ENCODE data around the gene ENAH.
A peak's percentile ranks its signal among the peaks of the same experiment; 100 is the strongest.

Gene ENAH

DNA sequence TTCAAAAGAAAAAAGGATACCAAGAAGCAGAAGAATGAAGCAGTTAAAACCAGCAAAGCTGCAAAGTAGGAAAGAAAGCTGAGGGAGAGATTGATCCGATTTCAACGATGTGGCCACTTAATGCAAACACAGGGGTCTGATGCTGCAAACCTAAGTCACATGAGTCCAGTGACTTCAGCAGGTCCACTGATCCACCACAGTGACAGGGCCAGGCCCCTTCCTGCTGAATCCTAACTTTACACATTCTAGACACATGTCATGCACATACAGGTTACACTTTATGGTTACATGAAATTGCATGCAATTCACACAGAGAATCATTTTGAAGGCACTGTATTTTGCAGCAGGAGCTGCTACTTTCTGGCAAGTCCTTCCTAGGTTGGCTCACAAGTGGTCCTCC, 166.1 kb downstream of the ENAH start:
- no peaks in the 10 kb centered on the region for H3K36me3 Mint-ChIP-seq (ENCODE audit: low read depth)
- DNase-seq (no peak), ATAC-seq (no peak)

DNA sequence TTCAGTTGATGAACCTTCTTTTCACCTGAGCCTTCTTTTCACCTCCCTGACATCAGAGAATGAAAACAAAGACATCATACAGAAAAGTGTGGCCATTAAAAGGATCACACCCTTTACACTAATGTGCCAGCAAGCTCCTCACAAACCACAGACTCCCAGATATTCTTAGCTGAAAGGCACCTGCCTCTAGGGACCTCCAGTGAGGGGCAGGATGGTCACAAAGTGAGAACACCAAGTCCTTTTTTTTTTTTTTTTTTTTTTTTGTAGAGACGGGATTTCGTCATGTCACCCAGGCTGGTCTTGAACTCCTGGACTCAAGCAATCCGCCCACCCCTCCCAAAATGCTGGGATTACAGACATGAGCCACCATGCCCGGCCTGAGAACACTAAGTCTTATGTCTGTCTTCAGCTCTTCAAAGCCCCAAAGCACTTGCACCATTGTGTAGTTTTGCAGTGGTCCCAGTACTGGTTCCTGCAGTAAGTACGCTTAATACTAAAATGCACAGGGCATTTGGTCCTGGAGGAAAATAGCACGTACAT, 166.9 kb downstream of the ENAH start:
- ATAC-seq (no peak), DNase-seq (no peak)
- H3K4me3 Mint-ChIP-seq: no peak overlapping the region
- peaks cover 3% of the 10 kb centered on the region for H3K4me1 Mint-ChIP-seq
- no peaks in the 10 kb centered on the region for H3K9me3 Mint-ChIP-seq
- no peaks in the 10 kb centered on the region for H3K36me3 Mint-ChIP-seq (ENCODE audit: low read depth)
- H3K27ac Mint-ChIP-seq: no peak overlapping the region
- no peaks in the 10 kb centered on the region for H3K27me3 Mint-ChIP-seq

More for the DNA sequence above, 166.1 kb downstream of the ENAH start:
- H3K27me3 Mint-ChIP-seq: no peaks in the 10 kb centered on the region
- no peak overlapping the region for H3K27ac Mint-ChIP-seq
- H3K9me3 Mint-ChIP-seq: no peaks in the 10 kb centered on the region
- no peak overlapping the region for H3K4me3 Mint-ChIP-seq
- H3K4me1 Mint-ChIP-seq: peaks cover under 1% of the 10 kb centered on the region

DNA sequence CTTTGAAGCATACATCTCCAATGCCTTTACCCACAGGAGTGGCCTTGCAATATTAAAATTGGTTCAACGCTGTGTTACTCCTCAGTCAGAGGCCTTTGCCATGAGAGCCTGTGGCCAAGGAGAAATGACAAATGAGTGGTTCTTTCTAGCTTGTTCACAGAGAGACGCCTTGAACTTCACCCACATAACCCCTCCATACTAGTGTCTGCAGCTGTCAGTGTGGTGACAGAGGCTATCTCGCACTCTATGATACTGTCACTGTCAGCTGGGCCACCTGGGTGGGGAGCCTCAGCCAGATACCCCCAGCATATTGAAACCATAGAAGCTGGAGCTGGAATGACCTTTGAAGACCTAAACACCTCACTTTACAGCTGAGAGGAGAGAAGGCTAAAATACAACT, 167.7 kb downstream of the ENAH start:
- ATAC-seq (no peak), DNase-seq (no peak)
- Mint-ChIP-seq H3K9me3 (no peaks in the 10 kb centered on the region), H3K36me3 (ENCODE audit: low read depth) (no peaks in the 10 kb centered on the region), H3K4me1 (peaks cover 4% of the 10 kb centered on the region), H3K27ac (no peak overlapping the region), H3K4me3 (no peak overlapping the region), H3K27me3 (no peaks in the 10 kb centered on the region)

DNA sequence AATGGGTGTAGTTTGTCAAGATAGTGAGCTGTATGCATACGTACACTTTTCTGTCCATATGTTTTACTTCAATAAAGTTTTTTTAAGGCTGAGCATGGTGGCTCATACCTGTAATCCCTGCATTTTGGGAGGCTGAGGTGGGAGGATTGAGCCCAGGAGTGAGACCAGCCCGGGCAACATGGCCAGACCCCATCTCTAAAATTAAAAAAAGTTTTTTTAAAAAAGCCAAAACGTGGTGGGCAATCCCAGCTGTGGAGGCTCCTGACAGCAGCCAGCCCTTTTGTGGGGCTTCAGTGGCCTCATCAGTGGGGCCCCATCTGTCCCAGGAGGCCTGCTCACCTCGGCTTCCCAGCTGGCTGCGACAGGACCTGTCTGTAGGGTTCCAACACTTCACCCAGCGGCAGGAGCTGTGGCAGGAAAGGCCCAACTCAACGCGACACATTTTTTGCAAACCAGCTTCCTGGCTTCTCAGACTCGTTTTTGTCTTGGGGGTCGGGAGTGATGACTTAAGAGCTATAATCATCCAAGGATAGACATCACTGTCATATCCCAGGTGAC, 168.2 kb downstream of the ENAH start:
- Mint-ChIP-seq H3K27me3 (no peaks in the 10 kb centered on the region), H3K27ac (no peak overlapping the region), H3K4me3 (no peak overlapping the region), H3K9me3 (no peaks in the 10 kb centered on the region), H3K36me3 (ENCODE audit: low read depth) (no peaks in the 10 kb centered on the region), H3K4me1 (peaks cover 4% of the 10 kb centered on the region)
- ATAC-seq (no peak), DNase-seq (no peak)

DNA sequence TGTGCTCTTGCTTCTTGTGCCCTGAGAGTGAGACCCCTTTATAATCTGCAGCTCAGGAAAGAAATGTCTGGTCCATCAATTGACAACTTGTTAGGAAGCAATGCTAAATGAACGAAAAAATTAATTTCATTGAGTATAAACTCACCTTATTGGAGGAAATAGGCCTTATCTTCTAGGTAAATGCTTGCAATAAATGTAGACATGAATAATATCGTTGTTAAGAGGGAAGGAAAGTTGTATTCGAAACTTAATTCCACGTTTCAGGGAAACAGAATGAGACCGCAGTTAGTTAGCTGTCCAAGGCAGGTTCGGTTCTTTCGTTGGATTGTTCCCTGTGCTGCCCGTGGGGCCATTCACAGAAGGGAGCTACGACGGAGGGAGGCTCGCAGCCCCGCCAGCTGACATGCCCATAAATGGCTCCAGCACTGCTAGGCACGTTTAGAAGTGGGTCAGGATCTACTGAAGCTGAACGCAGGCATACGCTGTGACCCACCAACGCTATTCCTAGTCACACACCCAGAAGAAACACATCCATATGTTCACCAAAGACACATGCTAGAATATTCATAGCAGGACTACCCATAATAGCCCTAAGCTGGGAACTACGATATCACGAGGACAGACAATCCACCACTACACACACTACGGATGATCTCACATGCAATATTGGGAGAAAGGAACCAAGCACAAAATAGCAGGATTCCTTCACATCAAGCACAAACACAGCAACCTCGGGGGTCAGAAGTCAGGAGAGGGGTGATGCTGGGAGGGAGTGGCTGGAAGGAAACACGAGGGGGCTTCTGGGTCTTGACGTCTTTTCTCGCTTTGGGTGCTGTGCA, 168.9 kb downstream of the ENAH start:
- Mint-ChIP-seq H3K36me3 (ENCODE audit: low read depth) (no peaks in the 10 kb centered on the region), H3K27me3 (no peaks in the 10 kb centered on the region), H3K9me3 (no peaks in the 10 kb centered on the region), H3K27ac (no peak overlapping the region), H3K4me3 (no peak overlapping the region), H3K4me1 (peaks cover 6% of the 10 kb centered on the region)
- ATAC-seq: no peak
- DNase-seq: no peak

DNA sequence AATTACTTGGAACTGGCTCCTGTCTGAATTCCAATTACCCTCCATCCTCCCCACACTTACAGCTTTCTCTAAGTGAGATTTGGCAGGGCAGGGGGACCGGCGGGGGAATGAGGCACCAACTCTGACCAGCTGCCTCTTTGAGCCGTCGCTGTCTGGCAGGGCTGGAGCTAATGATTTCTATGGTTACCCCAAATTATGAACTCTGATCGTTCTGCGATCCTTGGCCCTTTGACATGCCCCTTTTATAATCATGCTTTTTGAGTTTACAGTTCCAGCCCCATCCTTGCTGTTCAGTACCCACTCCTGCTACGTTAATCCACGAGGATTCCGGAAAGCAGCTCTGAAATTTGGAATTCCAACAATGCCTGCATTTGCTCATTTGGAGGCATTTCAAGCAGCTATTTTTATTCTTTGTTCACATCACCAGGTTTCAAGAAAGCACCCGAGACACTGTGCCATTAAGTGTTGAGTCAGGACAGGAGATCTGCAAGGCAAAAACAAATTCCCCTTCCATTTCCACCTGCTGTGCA, 170.4 kb downstream of the ENAH start:
- Mint-ChIP-seq H3K27ac (no peak overlapping the region), H3K4me1 (peaks cover 15% of the 10 kb centered on the region), H3K9me3 (no peaks in the 10 kb centered on the region), H3K4me3 (no peak overlapping the region), H3K27me3 (no peaks in the 10 kb centered on the region), H3K36me3 (ENCODE audit: low read depth) (no peaks in the 10 kb centered on the region)
- ATAC-seq: no peak
- DNase-seq: no peak

DNA sequence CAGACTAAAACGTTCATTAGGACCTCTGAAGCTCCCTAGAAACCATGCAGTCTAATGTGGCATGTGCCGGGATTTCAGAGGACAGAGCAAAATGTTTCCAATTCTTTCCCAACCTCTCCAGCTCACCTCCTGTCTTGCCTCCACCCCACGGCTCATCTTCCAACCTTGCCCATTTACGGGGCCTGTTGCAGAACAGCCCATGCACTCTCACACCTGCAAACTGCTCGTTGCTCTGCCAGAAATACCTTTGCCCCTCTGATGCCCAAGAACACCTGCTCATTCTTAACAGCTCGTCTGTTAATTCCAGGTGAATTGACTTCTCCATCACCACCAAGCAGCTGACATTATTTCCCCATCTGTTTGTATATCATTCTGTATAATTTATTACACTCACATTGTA, 171.2 kb downstream of the ENAH start:
- H3K4me3 Mint-ChIP-seq: no peak overlapping the region
- no peaks in the 10 kb centered on the region for H3K9me3 Mint-ChIP-seq
- H3K36me3 Mint-ChIP-seq (ENCODE audit: low read depth): no peaks in the 10 kb centered on the region
- no peak overlapping the region for H3K27ac Mint-ChIP-seq
- H3K4me1 Mint-ChIP-seq: peaks cover 23% of the 10 kb centered on the region
- DNase-seq: no peak
- H3K27me3 Mint-ChIP-seq: no peaks in the 10 kb centered on the region
- no peak for ATAC-seq

DNA sequence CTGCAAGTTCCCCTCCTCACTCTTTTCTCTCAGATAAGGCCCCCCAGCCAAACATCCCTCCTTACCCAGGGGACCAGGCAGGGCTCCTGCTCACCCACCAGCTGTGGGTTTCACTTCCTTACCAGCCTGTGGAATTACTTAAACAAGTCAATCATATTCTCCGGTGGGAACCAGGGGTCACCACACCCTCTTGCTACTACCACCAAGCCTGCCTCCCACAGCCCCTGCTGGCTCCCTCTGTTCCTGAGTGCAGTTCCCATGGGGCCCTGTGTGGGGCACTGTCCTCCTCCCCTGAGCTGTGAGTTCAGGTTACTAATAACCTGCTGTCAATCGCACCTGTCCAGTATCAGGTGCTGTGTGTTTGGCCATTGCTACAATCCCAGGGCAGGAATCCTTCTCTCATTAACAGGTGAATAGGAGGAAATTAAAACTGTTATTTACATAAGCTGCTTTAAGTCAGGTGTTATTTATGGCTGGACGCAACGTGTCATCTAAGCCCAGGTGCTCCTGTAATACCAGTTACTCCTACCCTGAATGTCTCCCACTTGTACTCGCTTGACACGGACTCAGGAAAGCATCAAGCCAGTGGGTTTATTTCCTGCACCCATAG, 172.0 kb downstream of the ENAH start:
- Mint-ChIP-seq H3K4me3 (no peak overlapping the region), H3K4me1 (peaks cover 31% of the 10 kb centered on the region), H3K27me3 (no peaks in the 10 kb centered on the region), H3K36me3 (ENCODE audit: low read depth) (no peaks in the 10 kb centered on the region), H3K9me3 (no peaks in the 10 kb centered on the region), H3K27ac (no peak overlapping the region)
- DNase-seq (peak; percentile 63), ATAC-seq (peak; percentile 65)

DNA sequence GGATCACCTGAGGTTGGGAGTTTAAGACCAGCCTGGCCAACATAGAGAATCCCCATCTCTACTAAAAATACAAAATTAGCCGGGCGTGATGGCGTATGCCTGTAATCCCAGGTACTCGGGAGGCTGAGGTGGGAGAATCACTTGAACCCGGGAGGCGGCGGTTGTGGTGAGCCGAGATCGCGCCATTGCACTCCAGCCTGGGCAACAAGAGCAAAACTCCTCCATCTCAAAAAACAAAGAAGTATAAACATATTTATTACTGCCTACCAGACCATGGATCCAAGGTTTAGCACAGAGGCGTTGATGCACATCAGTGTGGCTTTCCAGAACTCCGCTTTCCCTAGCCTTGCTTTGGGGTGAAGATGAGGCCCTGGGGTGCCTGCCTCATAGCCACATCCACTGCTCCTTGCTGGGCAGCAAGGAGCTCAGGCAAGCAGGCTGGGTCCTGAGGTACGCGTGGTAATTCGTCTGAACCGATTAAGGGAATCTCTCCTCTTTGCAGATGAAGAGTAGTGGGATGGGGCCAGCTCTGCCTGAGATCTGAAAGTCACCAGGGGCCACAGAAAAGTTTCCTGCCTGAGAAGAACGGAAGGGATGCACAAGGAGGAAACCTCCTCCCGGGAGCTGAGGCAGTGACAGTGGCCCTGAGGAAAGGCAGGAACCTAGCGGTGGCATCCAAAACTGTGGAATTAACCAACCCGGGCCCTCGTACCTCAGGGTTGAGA, 172.8 kb downstream of the ENAH start:
- Mint-ChIP-seq H3K27ac (no peak overlapping the region), H3K4me1 (peaks cover 31% of the 10 kb centered on the region), H3K4me3 (no peak overlapping the region), H3K27me3 (no peaks in the 10 kb centered on the region), H3K9me3 (no peaks in the 10 kb centered on the region), H3K36me3 (ENCODE audit: low read depth) (no peaks in the 10 kb centered on the region)
- ATAC-seq: no peak
- DNase-seq: no peak

DNA sequence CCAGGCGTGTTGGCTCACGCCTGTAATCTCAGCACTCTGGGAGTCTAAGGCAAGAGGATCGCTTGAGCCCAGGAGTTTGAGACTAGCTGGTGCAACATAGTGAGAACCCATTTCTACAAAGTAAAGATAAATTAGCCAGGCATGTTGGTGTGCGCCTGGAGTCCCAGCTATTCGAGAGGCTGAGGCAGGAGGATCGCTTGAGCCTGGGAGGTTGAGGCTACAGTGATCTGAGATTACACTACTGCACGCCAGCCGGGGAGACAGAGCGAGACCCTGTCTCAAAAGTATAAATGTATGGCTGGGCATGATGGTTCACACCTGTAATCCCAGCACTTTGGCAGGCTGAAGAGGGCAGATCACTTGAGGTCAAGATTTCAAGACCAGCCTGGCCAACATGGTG, 173.6 kb downstream of the ENAH start:
- H3K4me1 Mint-ChIP-seq: peaks cover 37% of the 10 kb centered on the region
- DNase-seq (no peak), ATAC-seq (no peak)
- no peak overlapping the region for H3K4me3 Mint-ChIP-seq
- no peak overlapping the region for H3K27ac Mint-ChIP-seq
- H3K27me3 Mint-ChIP-seq: no peaks in the 10 kb centered on the region
- no peaks in the 10 kb centered on the region for H3K36me3 Mint-ChIP-seq (ENCODE audit: low read depth)
- H3K9me3 Mint-ChIP-seq: no peaks in the 10 kb centered on the region

DNA sequence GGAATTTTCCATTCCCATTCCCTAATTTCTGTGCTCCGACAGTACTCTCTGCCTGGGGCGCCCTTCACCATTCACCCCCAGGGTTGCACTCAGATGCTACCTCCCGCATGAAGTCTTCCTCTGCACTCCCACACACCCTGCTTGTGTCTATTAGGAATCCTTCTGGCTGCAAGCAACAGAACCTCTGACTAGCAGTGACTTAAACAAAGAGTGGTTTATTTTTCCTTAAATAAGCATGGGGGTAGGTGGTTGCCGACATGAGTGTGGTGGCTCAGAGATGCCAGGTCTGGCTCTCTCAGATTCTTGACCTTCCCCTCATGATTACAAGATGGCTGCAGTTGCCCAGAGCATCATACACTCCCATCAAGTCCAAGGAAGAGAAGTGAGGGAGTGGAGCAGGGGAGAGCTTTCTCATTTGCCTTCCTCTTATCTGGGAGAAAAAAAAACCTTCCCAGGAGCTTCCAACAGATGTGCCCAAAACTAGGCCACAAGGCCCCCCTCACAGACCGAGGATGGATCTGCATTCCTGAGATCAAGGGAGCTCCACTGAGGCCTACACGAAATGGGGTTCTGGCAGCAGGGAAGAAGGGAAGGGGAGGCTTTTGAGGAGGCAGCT, 175.5 kb downstream of the ENAH start:
- Mint-ChIP-seq H3K4me1 (peaks cover 48% of the 10 kb centered on the region), H3K9me3 (no peaks in the 10 kb centered on the region), H3K36me3 (ENCODE audit: low read depth) (no peaks in the 10 kb centered on the region), H3K27ac (peak overlapping the region; percentile 25), H3K4me3 (no peak overlapping the region), H3K27me3 (no peaks in the 10 kb centered on the region)
- no peak for ATAC-seq
- no peak for DNase-seq

DNA sequence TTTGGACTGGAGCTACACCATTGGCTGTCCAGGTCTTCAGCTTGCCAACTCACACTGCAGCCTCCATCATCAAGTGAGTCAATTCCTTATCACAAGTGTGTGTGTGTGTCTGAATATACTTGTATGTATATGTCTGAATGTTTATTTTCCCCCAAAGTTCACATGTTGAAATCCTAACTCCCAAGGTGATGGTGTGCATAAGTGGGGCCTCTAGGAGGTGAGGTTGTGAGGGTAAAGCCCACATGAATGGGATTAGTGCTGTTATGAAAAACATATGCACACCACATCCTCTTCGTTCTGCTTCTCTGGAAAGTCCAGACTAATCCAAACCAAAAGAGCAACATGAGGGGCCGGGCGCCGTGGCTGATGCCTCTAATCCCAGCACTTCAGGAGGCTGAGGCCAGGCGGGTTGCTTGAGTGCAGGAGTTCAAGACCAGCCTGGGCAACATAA, 176.4 kb downstream of the ENAH start:
- ATAC-seq (peak; percentile 27), DNase-seq (no peak)
- Mint-ChIP-seq H3K9me3 (no peaks in the 10 kb centered on the region), H3K27ac (no peak overlapping the region), H3K27me3 (no peaks in the 10 kb centered on the region), H3K36me3 (ENCODE audit: low read depth) (no peaks in the 10 kb centered on the region), H3K4me3 (no peak overlapping the region), H3K4me1 (peaks cover 46% of the 10 kb centered on the region)

DNA sequence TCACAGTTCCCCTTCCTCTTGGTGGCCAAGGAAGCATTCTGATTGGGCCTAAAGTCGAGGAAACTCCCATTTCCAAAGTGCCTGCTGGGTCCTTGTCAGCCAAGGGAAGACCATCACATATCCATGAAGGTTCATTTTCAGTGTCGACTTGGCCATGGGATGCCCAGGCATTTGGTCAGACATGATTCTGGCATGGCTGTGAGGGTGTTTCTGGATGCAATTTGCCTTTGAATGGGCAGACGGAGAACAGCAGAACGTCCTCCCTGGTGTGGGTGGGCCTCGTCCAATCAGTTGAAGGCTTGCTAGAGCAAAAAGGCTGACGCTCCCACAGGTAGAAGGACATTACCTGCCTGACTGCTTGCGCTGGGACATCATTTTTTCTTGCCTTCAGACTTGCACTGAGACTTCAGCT, 176.8 kb downstream of the ENAH start:
- Mint-ChIP-seq H3K4me3 (no peak overlapping the region), H3K4me1 (peaks cover 46% of the 10 kb centered on the region)

More for the DNA sequence above, 176.8 kb downstream of the ENAH start:
- ATAC-seq (no peak), DNase-seq (no peak)
- Mint-ChIP-seq H3K27me3 (no peaks in the 10 kb centered on the region), H3K27ac (no peak overlapping the region), H3K36me3 (ENCODE audit: low read depth) (no peaks in the 10 kb centered on the region), H3K9me3 (no peaks in the 10 kb centered on the region)

Measured in activated naive CD8-positive, alpha-beta T cell treated with anti-CD3 and anti-CD28 coated beads, Interleukin-2, amount 50 U/mL, for 24 hours (primary cell).